ENCODE data around the gene ADD2. TPM values are rescaled to one million over a fixed set of nuclear protein-coding genes. Genes with fewer than 3 reads are reported as not detected.

ADD2 gene
- total RNA-seq, 1 experiment from 2014 or later: 124 TPM

DNA sequence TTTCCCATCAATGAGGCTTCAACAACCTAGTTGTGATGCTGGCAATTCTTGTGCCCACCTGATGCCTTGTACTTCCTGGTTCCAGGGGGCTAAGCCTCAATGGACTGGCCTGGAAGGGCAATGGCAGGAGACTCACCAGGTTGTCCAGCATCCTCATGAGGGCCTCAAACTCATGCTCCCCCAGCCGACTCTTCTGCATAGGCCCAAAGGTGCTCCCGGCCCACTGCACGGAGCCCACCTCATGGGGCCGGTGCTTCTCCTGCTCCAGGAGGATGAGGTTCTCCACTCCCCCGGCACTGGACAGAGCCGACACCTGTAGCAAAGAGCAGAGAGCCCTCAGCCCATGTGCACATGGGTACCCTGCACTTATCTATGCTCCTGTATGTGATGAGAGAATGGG, 84.5 kb downstream of the ADD2 start:
- no peaks in the 10 kb centered on the region for H3K27me3 Mint-ChIP-seq (ENCODE audit: low read depth)

More for the DNA sequence above, 84.5 kb downstream of the ADD2 start:
- H3T11ph ChIP-seq (ENCODE audit: low read length): no peak overlapping the region
- no peak overlapping the region for H2BK12ac ChIP-seq (ENCODE audit: insufficient read length, low read depth, low read length)
- H3K18ac ChIP-seq (ENCODE audit: insufficient read length, low read depth, low read length): no peak overlapping the region
- H4K91ac ChIP-seq (ENCODE audit: insufficient read length, low read depth, low read length): no peak overlapping the region
- Mint-ChIP-seq H3K36me3 (ENCODE audit: insufficient read depth in 1 of 3, low read depth in 3 of 3) (peaks cover 40 to 83% (median 58%) of the 10 kb centered on the region in 3 experiments; a peak in 6 of 7 replicates), H3K9me3 (no peaks in the 10 kb centered on the region), H3K4me3 (no peak overlapping the region), H3K27ac (no peak overlapping the region), H3K4me1 (peaks cover 7 to 11% of the 10 kb centered on the region in 2 experiments)
- H2BK20ac ChIP-seq (ENCODE audit: low read depth, low read length, poor library complexity, severe bottlenecking): no peak overlapping the region
- H3K14ac ChIP-seq (ENCODE audit: insufficient read depth, low read length): no peak overlapping the region
- peaks cover 5% of the 10 kb centered on the region; the same call in 1 of the 2 replicates for H3K4me1 ChIP-seq (ENCODE audit: insufficient read depth, low read length)
- H3K27me3 ChIP-seq (ENCODE audit: insufficient read depth, low read length): no peaks in the 10 kb centered on the region
- no peaks in the 10 kb centered on the region for H3K9me3 ChIP-seq (ENCODE audit: control insufficient read depth, low read depth, low read length)
- no peak overlapping the region for H2BK120ac ChIP-seq (ENCODE audit: low read depth, low read length, poor library complexity, severe bottlenecking)
- no peak overlapping the region for H3K23ac ChIP-seq (ENCODE audit: insufficient read length, low read depth, low read length)
- H3K79me1 ChIP-seq (ENCODE audit: insufficient read depth, low read depth, low read length, poor library complexity, severe bottlenecking): no peaks in the 10 kb centered on the region
- no peak overlapping the region for H2AK5ac ChIP-seq (ENCODE audit: insufficient read length, low read length)
- no peak overlapping the region for H2BK5ac ChIP-seq (ENCODE audit: insufficient read length, low read length)
- H3K4ac ChIP-seq (ENCODE audit: low read depth, low read length): no peak overlapping the region
- peak; percentile 12 for DNase-seq
- H4K8ac ChIP-seq (replicated peaks; ENCODE audit: insufficient read length, low read depth, low read length): no peak overlapping the region
- no peak overlapping the region for H3K4me2 ChIP-seq (ENCODE audit: insufficient read depth, insufficient read length, low read length)
- H3K9ac ChIP-seq (ENCODE audit: extremely low read depth, insufficient read length, low read length): no peak overlapping the region
- H2BK15ac ChIP-seq (ENCODE audit: low read depth, low read length): no peak overlapping the region
- no peak overlapping the region for H3K27ac ChIP-seq (ENCODE audit: insufficient read length, low read depth, low read length)
- no peaks in the 10 kb centered on the region for H3K79me2 ChIP-seq (ENCODE audit: insufficient read depth, low read length)
- H4K5ac ChIP-seq (ENCODE audit: insufficient read length, low read depth, low read length): no peak overlapping the region
- H4K20me1 ChIP-seq (ENCODE audit: control insufficient read depth, insufficient read depth, insufficient read length): no peaks in the 10 kb centered on the region
- no peaks in the 10 kb centered on the region for H3K23me2 ChIP-seq (ENCODE audit: insufficient read length, low read depth, low read length, poor library complexity, severe bottlenecking)
- TF ChIP-seq, protein P1, sequence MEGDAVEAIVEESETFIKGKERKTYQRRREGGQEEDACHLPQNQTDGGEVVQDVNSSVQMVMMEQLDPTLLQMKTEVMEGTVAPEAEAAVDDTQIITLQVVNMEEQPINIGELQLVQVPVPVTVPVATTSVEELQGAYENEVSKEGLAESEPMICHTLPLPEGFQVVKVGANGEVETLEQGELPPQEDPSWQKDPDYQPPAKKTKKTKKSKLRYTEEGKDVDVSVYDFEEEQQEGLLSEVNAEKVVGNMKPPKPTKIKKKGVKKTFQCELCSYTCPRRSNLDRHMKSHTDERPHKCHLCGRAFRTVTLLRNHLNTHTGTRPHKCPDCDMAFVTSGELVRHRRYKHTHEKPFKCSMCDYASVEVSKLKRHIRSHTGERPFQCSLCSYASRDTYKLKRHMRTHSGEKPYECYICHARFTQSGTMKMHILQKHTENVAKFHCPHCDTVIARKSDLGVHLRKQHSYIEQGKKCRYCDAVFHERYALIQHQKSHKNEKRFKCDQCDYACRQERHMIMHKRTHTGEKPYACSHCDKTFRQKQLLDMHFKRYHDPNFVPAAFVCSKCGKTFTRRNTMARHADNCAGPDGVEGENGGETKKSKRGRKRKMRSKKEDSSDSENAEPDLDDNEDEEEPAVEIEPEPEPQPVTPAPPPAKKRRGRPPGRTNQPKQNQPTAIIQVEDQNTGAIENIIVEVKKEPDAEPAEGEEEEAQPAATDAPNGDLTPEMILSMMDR (conservative IDR thresholded peaks at IDR 0.05): no peak
- H2AFZ ChIP-seq (ENCODE audit: low read length): no peak overlapping the region
- WGBS (ENCODE audit: extremely low coverage, insufficient read length, low lambda C conversion rate): no CpG with 5 or more reads among the region's 6 CpGs
- H3K56ac ChIP-seq (ENCODE audit: insufficient read length, low read depth, low read length): no peak overlapping the region

Measured in H9 (cell line).